KMS-11 (cell line): ENCODE results near the gene KCNQ1.

Experiments
- H2AFZ ChIP-seq: fragments of 200-600 bp; sonication (generic); 2 replicates; pipeline ENCODE4 v1.6.1; 2016; ENCODE audit warnings: antibody characterized with exemption, mixed run types, low read depth
- H3K27ac ChIP-seq: fragments of 200-600 bp; sonication (generic); 2 replicates; pipeline ENCODE4 v1.6.1; 2016; ENCODE audit warnings: mild to moderate bottlenecking, mixed run types
- H3K27me3 ChIP-seq: fragments of 200-600 bp; sonication (generic); 2 replicates; pipeline ENCODE4 v1.6.1; 2017; ENCODE audit warnings: mild to moderate bottlenecking, low read depth, mixed run types, moderate library complexity; ENCODE audit not compliant: insufficient read depth
- H3K36me3 ChIP-seq: fragments of 200-600 bp; sonication (generic); 2 replicates; pipeline ENCODE4 v1.6.1; 2017; ENCODE audit warnings: mild to moderate bottlenecking, mixed run types; ENCODE audit not compliant: insufficient read depth
- H3K4me1 ChIP-seq: fragments of 200-600 bp; sonication (generic); 2 replicates; pipeline ENCODE4 v1.6.1; 2016; ENCODE audit warnings: mild to moderate bottlenecking, low read depth, mixed run types; ENCODE audit not compliant: poor library complexity, severe bottlenecking
- H3K4me2 ChIP-seq: fragments of 200-600 bp; sonication (generic); 2 replicates; pipeline ENCODE4 v1.7.0; 2016; ENCODE audit warnings: mild to moderate bottlenecking, mixed run types
- H3K4me3 ChIP-seq: fragments of 200-600 bp; sonication (generic); IDR thresholded peaks from 2 replicates; pipeline ENCODE4 v1.6.1; 2017; ENCODE audit warnings: low read depth, low read length, mixed read lengths; ENCODE audit not compliant: insufficient read depth
- H3K79me2 ChIP-seq: fragments of 200-600 bp; sonication (generic); 2 replicates; pipeline ENCODE4 v1.6.1; 2016; ENCODE audit warnings: low read depth, mixed run types; ENCODE audit not compliant: insufficient read depth
- H3K9ac ChIP-seq: fragments of 200-600 bp; sonication (generic); 2 replicates; pipeline ENCODE4 v1.6.1; 2016; ENCODE audit warnings: mild to moderate bottlenecking, mixed run types
- H4K20me1 ChIP-seq: fragments of 200-600 bp; sonication (generic); 2 replicates; pipeline ENCODE4 v1.6.1; 2016; ENCODE audit warnings: mild to moderate bottlenecking, mixed run types; ENCODE audit not compliant: insufficient read depth
- TF ChIP-seq, protein P1 (sequence below): fragments of 200-600 bp; sonication (generic); conservative IDR thresholded peaks from 2 replicates; pipeline ENCODE4 v1.6.1; 2017; ENCODE audit warnings: low read depth, mild to moderate bottlenecking, antibody characterized with exemption, low read length, moderate library complexity, mixed read lengths

Gene KCNQ1

DNA sequence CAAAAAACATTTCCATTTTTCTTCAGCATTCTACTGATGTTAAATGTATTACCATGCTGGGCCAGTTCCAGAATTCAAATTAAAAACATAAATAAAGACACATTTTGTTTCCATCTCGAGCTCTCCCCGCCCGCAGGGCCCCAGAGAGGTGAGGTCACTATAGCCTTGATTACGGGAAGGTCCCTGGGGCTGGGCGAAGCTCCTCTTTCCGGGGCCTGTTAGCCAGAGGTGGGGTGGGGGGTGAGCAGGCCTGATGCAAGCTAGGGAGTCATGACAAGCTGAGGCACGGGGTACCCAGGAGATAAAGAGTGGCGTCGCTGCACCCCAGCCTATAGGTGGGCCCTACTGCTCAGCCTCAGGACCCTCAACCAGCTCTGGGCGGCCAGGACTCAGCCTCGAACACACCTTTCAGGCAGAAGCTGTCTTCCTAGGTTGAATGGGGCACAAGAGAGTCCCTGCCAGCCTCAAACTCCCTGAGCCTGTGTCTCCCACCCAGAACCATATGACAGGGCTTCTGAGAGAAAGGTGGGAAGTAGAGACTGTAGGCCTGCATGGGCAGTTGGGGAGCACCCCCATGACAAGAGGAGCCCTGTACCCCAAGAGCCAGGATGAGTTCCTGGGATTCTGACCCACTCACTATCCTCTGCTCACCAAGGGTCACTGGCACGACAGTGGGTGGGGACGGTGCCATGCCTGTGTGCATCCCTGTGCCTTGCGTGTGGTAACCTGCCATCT lies 220.2 kb downstream of the KCNQ1 start:
- Histone ChIP-seq H3K79me2 (no peaks in the 10 kb centered on the region), H3K27me3 (no peaks in the 10 kb centered on the region)
- TF ChIP-seq, protein P1, sequence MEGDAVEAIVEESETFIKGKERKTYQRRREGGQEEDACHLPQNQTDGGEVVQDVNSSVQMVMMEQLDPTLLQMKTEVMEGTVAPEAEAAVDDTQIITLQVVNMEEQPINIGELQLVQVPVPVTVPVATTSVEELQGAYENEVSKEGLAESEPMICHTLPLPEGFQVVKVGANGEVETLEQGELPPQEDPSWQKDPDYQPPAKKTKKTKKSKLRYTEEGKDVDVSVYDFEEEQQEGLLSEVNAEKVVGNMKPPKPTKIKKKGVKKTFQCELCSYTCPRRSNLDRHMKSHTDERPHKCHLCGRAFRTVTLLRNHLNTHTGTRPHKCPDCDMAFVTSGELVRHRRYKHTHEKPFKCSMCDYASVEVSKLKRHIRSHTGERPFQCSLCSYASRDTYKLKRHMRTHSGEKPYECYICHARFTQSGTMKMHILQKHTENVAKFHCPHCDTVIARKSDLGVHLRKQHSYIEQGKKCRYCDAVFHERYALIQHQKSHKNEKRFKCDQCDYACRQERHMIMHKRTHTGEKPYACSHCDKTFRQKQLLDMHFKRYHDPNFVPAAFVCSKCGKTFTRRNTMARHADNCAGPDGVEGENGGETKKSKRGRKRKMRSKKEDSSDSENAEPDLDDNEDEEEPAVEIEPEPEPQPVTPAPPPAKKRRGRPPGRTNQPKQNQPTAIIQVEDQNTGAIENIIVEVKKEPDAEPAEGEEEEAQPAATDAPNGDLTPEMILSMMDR: no peak

DNA sequence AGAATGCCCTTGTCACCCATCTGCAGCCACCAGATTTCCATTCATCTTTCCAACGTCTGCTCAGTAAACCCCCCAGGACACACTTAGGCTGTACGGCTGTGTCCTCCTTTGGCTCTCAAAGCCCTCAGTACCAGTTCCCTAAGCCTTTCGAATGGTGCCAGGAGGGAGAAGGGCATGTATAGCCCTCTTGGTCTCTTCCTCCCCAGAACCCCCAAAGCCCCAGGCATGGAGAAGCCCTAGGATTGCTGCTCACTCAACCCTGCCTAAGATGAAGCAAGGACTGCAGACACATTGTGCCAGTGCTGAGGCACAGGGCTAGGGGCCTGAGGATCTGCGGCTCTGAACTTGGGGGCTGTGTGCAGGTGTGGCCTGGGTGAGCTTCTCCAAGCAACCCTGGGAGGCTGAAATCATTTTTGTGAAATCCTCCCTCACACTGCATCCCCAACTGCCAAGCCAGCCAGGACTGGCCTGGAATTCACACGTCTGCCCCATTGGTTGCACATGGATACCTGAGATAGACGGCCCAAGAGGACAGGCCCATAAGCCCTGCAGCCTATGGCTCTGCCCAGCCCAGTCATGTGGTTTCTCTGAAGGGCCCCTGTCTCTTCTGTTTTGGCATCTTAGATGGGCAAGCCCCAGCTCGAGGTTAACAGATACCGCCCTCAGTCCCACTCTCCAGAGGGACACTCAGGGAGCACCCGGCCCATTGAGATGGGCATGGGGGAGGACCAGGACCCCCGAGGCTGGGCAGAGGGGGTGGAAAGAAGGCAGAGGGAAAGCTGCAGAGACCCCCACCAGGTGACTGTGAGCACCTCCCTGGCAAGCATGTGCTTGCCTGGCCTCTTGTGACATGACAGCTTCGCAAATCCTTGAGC lies 221.0 kb downstream of the KCNQ1 start:
- Histone ChIP-seq H3K9ac (no peak overlapping the region), H3K79me2 (no peaks in the 10 kb centered on the region), H3K27me3 (no peaks in the 10 kb centered on the region), H3K36me3 (no peaks in the 10 kb centered on the region), H3K4me3 (no peak overlapping the region), H3K4me1 (no peaks in the 10 kb centered on the region), H4K20me1 (no peaks in the 10 kb centered on the region), H3K27ac (no peak overlapping the region), H3K4me2 (no peak overlapping the region), H2AFZ (no peak overlapping the region)
- TF ChIP-seq, protein P1: no peak

More for the DNA sequence above, 220.2 kb downstream of the KCNQ1 start:
- Histone ChIP-seq H3K9ac (no peak overlapping the region), H3K4me1 (no peaks in the 10 kb centered on the region), H3K36me3 (no peaks in the 10 kb centered on the region), H3K27ac (no peak overlapping the region), H2AFZ (no peak overlapping the region), H4K20me1 (no peaks in the 10 kb centered on the region), H3K4me3 (no peak overlapping the region), H3K4me2 (no peak overlapping the region)

GRCh38 chr11:2666401-2666741 lies 221.6 kb downstream of the KCNQ1 start:
- no peak overlapping the region for H3K9ac ChIP-seq
- H4K20me1 ChIP-seq: no peaks in the 10 kb centered on the region
- no peak overlapping the region for H2AFZ ChIP-seq
- no peaks in the 10 kb centered on the region for H3K36me3 ChIP-seq
- H3K27ac ChIP-seq: no peak overlapping the region
- no peak overlapping the region for H3K4me2 ChIP-seq
- no peaks in the 10 kb centered on the region for H3K79me2 ChIP-seq
- H3K4me1 ChIP-seq: no peaks in the 10 kb centered on the region
- H3K4me3 ChIP-seq: no peak overlapping the region
- TF ChIP-seq, protein P1: no peak
- H3K27me3 ChIP-seq: no peaks in the 10 kb centered on the region

DNA sequence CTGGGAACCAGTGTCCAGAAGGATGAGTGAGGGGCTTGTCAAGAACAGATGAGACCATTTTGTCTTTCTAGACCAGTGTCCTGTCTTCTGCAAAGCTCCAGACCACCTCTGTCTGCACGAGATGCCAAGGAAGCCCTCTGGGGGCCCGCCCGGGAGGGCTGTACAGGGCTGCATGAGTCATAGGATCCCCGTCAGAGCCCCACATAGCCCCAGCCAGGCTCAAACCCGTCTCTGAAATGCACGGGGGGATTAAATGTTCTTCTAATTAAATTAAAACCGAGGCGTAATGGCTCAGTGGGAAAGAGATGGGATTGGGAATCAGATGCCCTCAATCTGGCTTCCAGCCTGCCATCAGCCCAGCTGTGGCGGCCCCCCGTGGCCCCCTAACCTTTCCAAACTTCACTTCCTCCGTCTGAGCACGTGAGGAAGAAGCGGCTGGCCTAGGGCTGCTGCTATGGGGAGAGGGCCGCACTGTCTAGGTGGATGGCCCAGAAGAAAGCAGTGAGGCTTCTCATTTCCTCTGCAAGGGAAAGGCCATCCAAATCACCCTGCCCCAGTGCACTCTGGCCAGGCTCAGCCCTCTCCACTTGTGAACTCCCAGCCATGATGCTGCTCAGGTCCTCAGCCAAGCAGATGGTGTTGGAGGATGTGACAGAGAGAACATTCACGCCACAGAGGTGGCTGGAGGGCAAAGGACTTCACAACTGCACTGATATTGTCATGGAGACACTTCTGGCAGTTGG lies 222.2 kb downstream of the KCNQ1 start:
- Histone ChIP-seq H3K9ac (no peak overlapping the region), H3K4me3 (no peak overlapping the region), H3K79me2 (peaks cover 4% of the 10 kb centered on the region; the same call in 1 of the 2 replicates), H2AFZ (no peak overlapping the region), H3K27ac (no peak overlapping the region), H3K36me3 (no peaks in the 10 kb centered on the region), H3K4me1 (no peaks in the 10 kb centered on the region), H3K27me3 (no peaks in the 10 kb centered on the region), H3K4me2 (no peak overlapping the region), H4K20me1 (no peaks in the 10 kb centered on the region)
- TF ChIP-seq, protein P1: no peak
